OCI-LY1 (cell line): ENCODE data around the gene SSBP4.

Experiments
- H2AFZ ChIP-seq: fragments of 200-600 bp; sonication (generic), shearing (Covaris generic); 2 replicates; pipeline ENCODE4 v1.6.0; 2014; ENCODE audit warnings: antibody characterized with exemption, mild to moderate bottlenecking, low read length
- H3F3A ChIP-seq: fragments of 200-600 bp; sonication (generic), shearing (Covaris generic); 2 replicates; pipeline ENCODE4 v1.6.0; 2014; ENCODE audit warnings: mild to moderate bottlenecking, antibody characterized with exemption, low read length, moderate library complexity; ENCODE audit not compliant: insufficient read depth
- H3K27ac ChIP-seq: fragments of 200-600 bp; sonication (generic); 2 replicates; pipeline ENCODE4 v1.5.1; 2014; ENCODE audit warnings: low read length, mixed run types, mild to moderate bottlenecking, low read depth; ENCODE audit not compliant: poor library complexity, severe bottlenecking
- H3K27me3 ChIP-seq: fragments of 200-600 bp; sonication (generic); 2 replicates; pipeline ENCODE4 v1.6.0; 2014; ENCODE audit warnings: antibody characterized with exemption, mild to moderate bottlenecking, low read length, moderate library complexity; ENCODE audit not compliant: insufficient read depth
- H3K36me3 ChIP-seq: fragments of 200-600 bp; sonication (generic); 2 replicates; pipeline ENCODE4 v1.6.1; 2014; ENCODE audit warnings: mild to moderate bottlenecking, antibody characterized with exemption, low read length, moderate library complexity, mixed read lengths; ENCODE audit not compliant: insufficient read depth
- H3K4me1 ChIP-seq: fragments of 200-600 bp; sonication (generic); 2 replicates; pipeline ENCODE4 v1.5.1; 2014; ENCODE audit warnings: mild to moderate bottlenecking, low read length, moderate library complexity; ENCODE audit not compliant: insufficient read depth, severe bottlenecking
- H3K4me2 ChIP-seq: fragments of 200-600 bp; sonication (generic), shearing (Covaris generic); 2 replicates; pipeline ENCODE4 v1.6.1; 2014; ENCODE audit warnings: low read length
- H3K4me3 ChIP-seq: fragments of 200-600 bp; sonication (generic); 2 replicates; pipeline ENCODE4 v1.5.1; 2014; ENCODE audit warnings: low read length, low read depth, mild to moderate bottlenecking, mixed read lengths; ENCODE audit not compliant: poor library complexity, severe bottlenecking
- H3K79me2 ChIP-seq: fragments of 200-600 bp; shearing (Covaris generic); 2 replicates; pipeline ENCODE4 v1.6.1; 2016; ENCODE audit warnings: mixed run types, low read length, mixed read lengths; ENCODE audit not compliant: insufficient read depth
- H3K9ac ChIP-seq: fragments of 200-600 bp; sonication (generic), shearing (Covaris generic); 2 replicates; pipeline ENCODE4 v1.6.1; 2014; ENCODE audit warnings: mild to moderate bottlenecking, low read length, mixed read lengths
- H3K9me2 ChIP-seq: fragments of 200-600 bp; sonication (generic), shearing (Covaris generic); 2 replicates; pipeline ENCODE4 v1.6.1; 2014; ENCODE audit warnings: low read depth, mild to moderate bottlenecking, low read length, mixed read lengths
- H3K9me3 ChIP-seq: fragments of 200-600 bp; shearing (Covaris generic); 2 replicates; pipeline ENCODE4 v1.6.1; 2014; ENCODE audit warnings: low read length, mixed read lengths
- H4K20me1 ChIP-seq: fragments of 200-600 bp; sonication (generic), shearing (Covaris generic); 2 replicates; pipeline ENCODE4 v1.6.0; 2016; ENCODE audit warnings: mild to moderate bottlenecking, low read length; ENCODE audit not compliant: insufficient read depth
- CTCF ChIP-seq: fragments of 200-600 bp; sonication (generic), shearing (Covaris generic); IDR thresholded peaks from 2 replicates; pipeline ENCODE4 v1.5.1; 2017; ENCODE audit warnings: mild to moderate bottlenecking, antibody characterized with exemption, low read length, moderate library complexity, mixed read lengths
- EZH2 ChIP-seq: fragments of 200-600 bp; sonication (generic), shearing (Covaris generic); IDR thresholded peaks from 2 replicates; pipeline ENCODE4 v1.8.0; 2017; ENCODE audit warnings: borderline replicate concordance, mixed run types, mild to moderate bottlenecking, antibody characterized with exemption, low read length, moderate library complexity, mixed read lengths

SSBP4 gene

DNA sequence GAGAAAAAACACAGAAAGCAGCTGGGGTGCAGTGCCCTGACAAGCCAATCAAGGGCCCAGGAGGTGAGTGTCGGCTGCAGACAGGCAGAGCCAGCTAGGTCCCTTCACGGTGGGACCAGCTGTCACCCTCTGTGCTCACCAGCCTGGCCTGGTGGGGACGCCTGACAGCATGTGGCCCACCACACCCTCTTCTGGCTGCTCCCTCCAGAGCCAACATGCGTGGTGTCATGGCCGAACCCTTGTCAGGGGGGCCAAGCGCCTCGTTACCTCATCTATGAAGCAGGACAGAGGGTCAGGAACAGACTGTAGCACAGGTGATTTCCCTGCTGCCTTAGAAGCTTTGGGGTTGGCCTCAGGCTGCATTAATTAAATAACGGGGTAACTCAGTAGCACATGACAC, 58.8 kb downstream of the SSBP4 start:
- Histone ChIP-seq H3K79me2 (no peaks in the 10 kb centered on the region), H3K9ac (no peak overlapping the region), H3K4me1 (peaks cover 17% of the 10 kb centered on the region), H3K4me2 (no peak overlapping the region), H3K27me3 (no peaks in the 10 kb centered on the region), H3K4me3 (no peak overlapping the region), H3K27ac (no peak overlapping the region), H4K20me1 (no peaks in the 10 kb centered on the region), H3K36me3 (no peaks in the 10 kb centered on the region), H3K9me3 (no peaks in the 10 kb centered on the region), H3K9me2 (no peaks in the 10 kb centered on the region), H2AFZ (no peak overlapping the region), H3F3A (no peaks in the 10 kb centered on the region)
- TF ChIP-seq CTCF (no peak), EZH2 (no peak)

GRCh38 chr19:18478545-18479311, 59.5 kb downstream of the SSBP4 start:
- H3K36me3 ChIP-seq, result no peaks in the 10 kb centered on the region
- H3K9ac ChIP-seq, result no peak overlapping the region
- H3K4me3 ChIP-seq, result no peak overlapping the region
- H2AFZ ChIP-seq, result no peak overlapping the region
- H4K20me1 ChIP-seq, result no peaks in the 10 kb centered on the region
- H3K27me3 ChIP-seq, result no peaks in the 10 kb centered on the region
- peak overlapping the region; percentile 25; the same call in 1 of the 2 replicates for H3K4me2 ChIP-seq
- no peaks in the 10 kb centered on the region for H3K9me2 ChIP-seq
- no peaks in the 10 kb centered on the region for H3K79me2 ChIP-seq
- H3K9me3 ChIP-seq, result no peaks in the 10 kb centered on the region
- H3K4me1 ChIP-seq, result peaks cover 17% of the 10 kb centered on the region
- H3F3A ChIP-seq, result no peaks in the 10 kb centered on the region
- TF ChIP-seq CTCF (no peak), EZH2 (no peak)
- peak overlapping the region; percentile 7 for H3K27ac ChIP-seq

GRCh38 chr19:18480006-18480691, 61.0 kb downstream of the SSBP4 start:
- Histone ChIP-seq H3K36me3 (no peaks in the 10 kb centered on the region), H3K4me3 (no peak overlapping the region), H3F3A (no peaks in the 10 kb centered on the region), H4K20me1 (no peaks in the 10 kb centered on the region), H2AFZ (no peak overlapping the region), H3K79me2 (no peaks in the 10 kb centered on the region), H3K27me3 (no peaks in the 10 kb centered on the region), H3K9me3 (no peaks in the 10 kb centered on the region), H3K4me1 (peaks cover 22% of the 10 kb centered on the region), H3K4me2 (no peak overlapping the region), H3K27ac (no peak overlapping the region), H3K9ac (no peak overlapping the region), H3K9me2 (no peaks in the 10 kb centered on the region)
- TF ChIP-seq CTCF, result no peak
- TF ChIP-seq EZH2, result no peak
